Prostate gland (tissue), 2 donors: ENCODE measurements around the gene SPATS2. TPM values are rescaled to one million over a fixed set of nuclear protein-coding genes. Genes with fewer than 3 reads are reported as not detected.

ENCODE experiments used
- DNase-seq: peaks from one replicate; pipeline ENCODE4 v3.0.0-alpha.2; 2019; ENCODE audit warnings: low spot score
- H3K27ac ChIP-seq, 2 donors: fragments of 200-600 bp; sonication (generic); 2 replicates each; pipeline ENCODE4 v1.5.1; 2017 to 2019
- H3K27me3 ChIP-seq: fragments of 200-600 bp; sonication (generic); replicated peaks from 2 replicates; pipeline ENCODE4 v1.5.1; 2019; ENCODE audit not compliant: insufficient read depth
- H3K36me3 ChIP-seq, 2 donors: fragments of 200-600 bp; sonication (generic); 1 replicate in 1 of 2; 2 replicates in 1 of 2; pipeline versions ENCODE4 v1.5.1 to v1.8.1; 2017 to 2019
- H3K4me1 ChIP-seq: fragments of 200-600 bp; sonication (generic); replicated peaks from 2 replicates; pipeline ENCODE4 v1.5.1; 2019
- H3K4me3 ChIP-seq, 2 donors: fragments of 200-600 bp; sonication (generic); 2 replicates each; pipeline ENCODE4 v1.5.1; 2017 to 2019
- H3K9me3 ChIP-seq: fragments of 200-600 bp; sonication (generic); 2 replicates; pipeline ENCODE4 v1.5.1; 2017
- CTCF ChIP-seq, 4 experiments: fragments of 200-600 bp in 2 of 4; fragments of 450-650 bp in 2 of 4; sonication (generic) in 2 of 4; IDR thresholded peaks; 1 replicate in 3 of 4; 2 replicates in 1 of 4; pipeline ENCODE4 v1.5.1; 2016 to 2019; ENCODE audit warnings: antibody characterized with exemption in 4 of 4, mild to moderate bottlenecking in 2 of 4, moderate library complexity in 2 of 4
- POLR2A ChIP-seq: fragments of 450-650 bp; IDR thresholded peaks from one replicate; pipeline ENCODE4 v1.6.1; 2016; ENCODE audit warnings: antibody characterized with exemption, mild to moderate bottlenecking
- POLR2AphosphoS5 ChIP-seq: sonication (generic); formaldehyde crosslinking; IDR thresholded peaks from one replicate; pipeline ENCODE4 v1.6.1; 2017; ENCODE audit warnings: antibody characterized with exemption
- WGBS: methylation state at CpG from one replicate; pipeline ENCODE4 v1.1.5; 2018; 5-methylcytosine and 5-hydroxymethylcytosine counted together
- intact Hi-C: fragments of 100-400 bp; cut with DNase I; formaldehyde crosslinking; loops from one replicate; pipeline ENCODE4 v1.14.2; 2022
- total RNA-seq, 2 donors: library from RNA; depleted of rRNA; stranded (reverse); fragments of >200 nt; gene quantifications; one replicate each; pipeline ENCODE4 v1.1.0, GENCODE V29; 2016

The SPATS2 gene
- total RNA-seq, 2 donors from 2014 or later = 30.1 to 34.2 TPM

GRCh38 chr12:49470986-49471385, 103.7 kb downstream of the SPATS2 start:
- Histone ChIP-seq H3K27me3 (peaks cover 1% of the 10 kb centered on the region), H3K27ac (no peak overlapping the region), H3K9me3 (no peaks in the 10 kb centered on the region), H3K4me1 (no peaks in the 10 kb centered on the region), H3K36me3 (no peaks in the 10 kb centered on the region), H3K4me3 (no peak overlapping the region)
- DNase-seq = no peak
- intact Hi-C loops = no loop called here
- TF ChIP-seq CTCF (IDR thresholded peaks at IDR 0.05) (no peak), POLR2A (no peak), POLR2AphosphoS5 (no peak)

- Histone ChIP-seq H3K4me1 (no peaks in the 10 kb centered on the region), H3K4me3 (no peak overlapping the region), H3K36me3 (no peaks in the 10 kb centered on the region), H3K27ac (no peak overlapping the region), H3K9me3 (no peaks in the 10 kb centered on the region), H3K27me3 (peaks cover 1% of the 10 kb centered on the region)
- WGBS = 76% methylated on average over 1 of the region's 1 CpG
- TF ChIP-seq POLR2A (no peak), CTCF (IDR thresholded peaks at IDR 0.05) (no peak), POLR2AphosphoS5 (no peak)
- intact Hi-C loops = no loop called here
- DNase-seq = no peak
Measured at GRCh38 chr12:49471557-49471956, 104.3 kb downstream of the SPATS2 start.

GRCh38 chr12:49476091-49476490, 108.8 kb downstream of the SPATS2 start:
- TF ChIP-seq POLR2A (no peak), CTCF (IDR thresholded peaks at IDR 0.05) (no peak), POLR2AphosphoS5 (no peak)
- H3K4me1 ChIP-seq = no peaks in the 10 kb centered on the region
- no peak overlapping the region for H3K4me3 ChIP-seq
- no peaks in the 10 kb centered on the region for H3K9me3 ChIP-seq
- no peaks in the 10 kb centered on the region for H3K36me3 ChIP-seq
- H3K27ac ChIP-seq = no peak overlapping the region
- 91% methylated on average over 12 of the region's 12 CpGs for WGBS
- peaks cover 1% of the 10 kb centered on the region for H3K27me3 ChIP-seq
- intact Hi-C loops = no loop called here
- DNase-seq = no peak

GRCh38 chr12:49478949-49479664, 111.8 kb downstream of the SPATS2 start:
- DNase-seq = no peak
- WGBS = 54% methylated on average over 8 of the region's 10 CpGs
- H3K36me3 ChIP-seq = no peaks in the 10 kb centered on the region
- H3K4me3 ChIP-seq = no peak overlapping the region
- H3K4me1 ChIP-seq = no peaks in the 10 kb centered on the region
- intact Hi-C loops = no loop called here
- H3K27ac ChIP-seq = no peak overlapping the region
- TF ChIP-seq POLR2A = no peak
- TF ChIP-seq POLR2AphosphoS5 = no peak
- TF ChIP-seq CTCF (IDR thresholded peaks at IDR 0.05) = no peak
- H3K27me3 ChIP-seq = no peaks in the 10 kb centered on the region
- no peaks in the 10 kb centered on the region for H3K9me3 ChIP-seq
